AG04450 (cell line): ENCODE measurements around the gene KCNJ15. TPM values are rescaled to one million over a fixed set of nuclear protein-coding genes. Genes with fewer than 3 reads are reported as not detected.
A peak's percentile ranks its signal among the peaks of the same experiment; 100 is the strongest.

Experiments
- CTCF ChIA-PET: fragments of 300-600, 350-600 bp; formaldehyde crosslinking; extraction: SDS; loops from one replicate; lab custom pipeline; 2022; ENCODE audit warnings: antibody characterized with exemption, inconsistent platforms; lab: Charles Lee
- POLR2A ChIA-PET: fragments of 350-600 bp; formaldehyde crosslinking; extraction: SDS; loops from one replicate; lab custom pipeline; 2021; ENCODE audit warnings: antibody characterized with exemption, inconsistent platforms; lab: Yijun Ruan, JAX
- DNase-seq: peaks from one replicate; pipeline ENCODE4 v3.0.0-alpha.2; 2011; ENCODE audit warnings: low read depth, low spot score
- H3K27ac ChIP-seq: one replicate; pipeline ENCODE4 v1.5.1; 2012; ENCODE audit warnings: low read depth, low read length, control low read depth
- H3K27me3 ChIP-seq: one replicate; pipeline ENCODE4 v1.6.0; 2012; ENCODE audit warnings: low read length; ENCODE audit not compliant: control insufficient read depth, insufficient read depth
- H3K4me3 ChIP-seq: 2 replicates; pipeline ENCODE4 v1.5.1; 2011; ENCODE audit warnings: mild to moderate bottlenecking, low read depth, low read length, control low read depth
- H3K9me3 ChIP-seq: 2 replicates; pipeline ENCODE4 v1.5.1; 2012; ENCODE audit warnings: low read length; ENCODE audit not compliant: control insufficient read depth, insufficient read depth
- CTCF ChIP-seq: IDR thresholded peaks from 2 replicates; pipeline ENCODE4 v1.5.1; 2011; ENCODE audit warnings: low read depth, low read length, control low read depth, inconsistent platforms
- polyA plus RNA-seq: library from polyadenylated mRNA; depleted of rRNA; stranded (reverse); fragments of >200 nt; gene quantifications from 2 replicates; pipeline ENCODE4 v1.2.3, GENCODE V29; 2011

Gene KCNJ15
- polyA plus RNA-seq, 1 experiment = 0.07 TPM

- ChIA-PET CTCF (interaction anchor here (1.1 to 2.9 kb wide), 3 partner anchors 27 to 88 kb away, joined by 4 to 13 read pairs (median 10); no protein-coding TSS in a partner anchor), POLR2A (interaction anchor here (1.1 to 2.0 kb wide), 4 partner anchors 10 to 33 kb away, joined by 3 to 13 read pairs (median 8); no protein-coding TSS in a partner anchor)
- H3K4me3 ChIP-seq = no peak overlapping the region
- peak overlapping the region; percentile 81 for H3K27ac ChIP-seq
- TF ChIP-seq CTCF = no peak
- H3K9me3 ChIP-seq = no peaks in the 10 kb centered on the region
- H3K27me3 ChIP-seq = no peaks in the 10 kb centered on the region
- peak; percentile 93 for DNase-seq
Measured at GRCh38 chr21:38306433-38307141, 49.8 kb downstream of the KCNJ15 start.

- no peak for DNase-seq
- POLR2A ChIA-PET = interaction anchor here (1.8 to 2.0 kb wide), 2 partner anchors 11 to 30 kb away, joined by 9 to 13 read pairs; no protein-coding TSS in a partner anchor
- no peaks in the 10 kb centered on the region for H3K9me3 ChIP-seq
- TF ChIP-seq CTCF = no peak
- H3K27me3 ChIP-seq = no peaks in the 10 kb centered on the region
- CTCF ChIA-PET = interaction anchor here (1.1 to 2.9 kb wide), 2 partner anchors 26 to 44 kb away, joined by 4 to 13 read pairs; no protein-coding TSS in a partner anchor
- H3K4me3 ChIP-seq = no peak overlapping the region
- H3K27ac ChIP-seq = no peak overlapping the region
Measured at GRCh38 chr21:38307771-38308531, 51.2 kb downstream of the KCNJ15 start.

GRCh38 chr21:38308532-38309119 lies 51.8 kb downstream of the KCNJ15 start:
- no peaks in the 10 kb centered on the region for H3K9me3 ChIP-seq
- no peaks in the 10 kb centered on the region for H3K27me3 ChIP-seq
- no peak overlapping the region for H3K27ac ChIP-seq
- TF ChIP-seq CTCF = no peak
- CTCF ChIA-PET = no interaction called here
- no peak for DNase-seq
- POLR2A ChIA-PET = no interaction called here
- H3K4me3 ChIP-seq = no peak overlapping the region

- Histone ChIP-seq H3K27me3 (no peaks in the 10 kb centered on the region), H3K27ac (no peak overlapping the region), H3K4me3 (no peak overlapping the region), H3K9me3 (no peaks in the 10 kb centered on the region)
- ChIA-PET CTCF (interaction anchor here (1.6 kb wide), 1 partner anchor 41 kb away, joined by 4 read pairs; no protein-coding TSS in a partner anchor), POLR2A (no interaction called here)
- no peak for DNase-seq
- TF ChIP-seq CTCF = no peak
Measured at GRCh38 chr21:38310646-38311485, 54.1 kb downstream of the KCNJ15 start.
